ENCODE data around the gene TRIM65.

The TRIM65 gene, protein sequence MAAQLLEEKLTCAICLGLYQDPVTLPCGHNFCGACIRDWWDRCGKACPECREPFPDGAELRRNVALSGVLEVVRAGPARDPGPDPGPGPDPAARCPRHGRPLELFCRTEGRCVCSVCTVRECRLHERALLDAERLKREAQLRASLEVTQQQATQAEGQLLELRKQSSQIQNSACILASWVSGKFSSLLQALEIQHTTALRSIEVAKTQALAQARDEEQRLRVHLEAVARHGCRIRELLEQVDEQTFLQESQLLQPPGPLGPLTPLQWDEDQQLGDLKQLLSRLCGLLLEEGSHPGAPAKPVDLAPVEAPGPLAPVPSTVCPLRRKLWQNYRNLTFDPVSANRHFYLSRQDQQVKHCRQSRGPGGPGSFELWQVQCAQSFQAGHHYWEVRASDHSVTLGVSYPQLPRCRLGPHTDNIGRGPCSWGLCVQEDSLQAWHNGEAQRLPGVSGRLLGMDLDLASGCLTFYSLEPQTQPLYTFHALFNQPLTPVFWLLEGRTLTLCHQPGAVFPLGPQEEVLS

DNA sequence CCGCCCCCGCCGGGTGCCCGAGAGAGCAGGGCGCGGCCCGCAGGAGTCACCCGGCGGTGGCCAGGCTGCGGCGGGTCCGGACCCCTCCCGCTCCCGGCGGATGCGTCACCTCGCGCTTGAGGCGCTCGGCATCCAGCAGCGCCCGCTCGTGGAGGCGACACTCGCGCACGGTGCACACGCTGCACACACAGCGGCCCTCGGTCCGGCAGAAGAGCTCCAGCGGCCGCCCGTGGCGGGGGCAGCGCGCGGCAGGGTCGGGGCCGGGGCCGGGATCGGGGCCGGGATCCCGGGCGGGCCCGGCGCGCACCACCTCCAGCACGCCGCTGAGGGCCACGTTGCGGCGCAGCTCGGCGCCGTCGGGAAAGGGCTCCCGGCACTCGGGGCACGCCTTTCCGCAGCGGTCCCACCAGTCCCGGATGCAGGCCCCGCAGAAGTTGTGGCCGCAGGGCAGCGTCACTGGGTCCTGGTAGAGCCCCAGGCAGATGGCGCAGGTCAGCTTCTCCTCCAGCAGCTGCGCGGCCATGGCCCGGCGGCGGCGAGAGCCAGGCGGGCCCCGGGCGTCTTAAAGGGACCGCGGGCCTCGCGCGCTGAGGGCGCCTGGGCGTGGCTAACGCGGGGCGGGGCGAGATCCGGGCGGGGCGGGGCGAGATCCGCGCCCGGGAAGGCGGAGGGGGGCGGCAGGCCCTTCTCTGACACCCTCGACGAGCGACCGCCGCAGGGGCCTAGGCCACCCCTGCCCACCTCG lies at the start of gene TRIM65:
TSS of gene TRIM65 (minus strand) at position 537 of the 745 bp plus-strand sequence. CDS start at position 523, 14 bp downstream.
- peak within 1 kb of the TSS; percentile 99 for H3K9ac ChIP-seq (ENCODE audit: insufficient read length, low read depth)
- peak within 1 kb of the TSS; percentile 98 for H3K4me3 ChIP-seq (ENCODE audit: insufficient read length, low read depth)
- H3K9me3 ChIP-seq (ENCODE audit: insufficient read depth, low read length): no peaks in the 10 kb centered on the region
- H3K36me3 ChIP-seq (ENCODE audit: insufficient read depth, insufficient read length, low read length): peaks cover 79% of the 10 kb centered on the region
- TF ChIP-seq ZNF274 (IDR thresholded peaks at IDR 0.05; ENCODE audit: low read depth, low read length): no peak
- TF ChIP-seq YY1 (IDR thresholded peaks at IDR 0.05; ENCODE audit: insufficient read depth, insufficient read length): peak; percentile 20
- peak; percentile 40 for DNase-seq (ENCODE audit: low read depth, low spot score)
- H3K4me1 ChIP-seq (ENCODE audit: insufficient read depth, insufficient read length): peaks cover 37% of the 10 kb centered on the region
- H3K27me3 ChIP-seq (ENCODE audit: insufficient read depth, insufficient read length): no peaks in the 10 kb centered on the region

DNA sequence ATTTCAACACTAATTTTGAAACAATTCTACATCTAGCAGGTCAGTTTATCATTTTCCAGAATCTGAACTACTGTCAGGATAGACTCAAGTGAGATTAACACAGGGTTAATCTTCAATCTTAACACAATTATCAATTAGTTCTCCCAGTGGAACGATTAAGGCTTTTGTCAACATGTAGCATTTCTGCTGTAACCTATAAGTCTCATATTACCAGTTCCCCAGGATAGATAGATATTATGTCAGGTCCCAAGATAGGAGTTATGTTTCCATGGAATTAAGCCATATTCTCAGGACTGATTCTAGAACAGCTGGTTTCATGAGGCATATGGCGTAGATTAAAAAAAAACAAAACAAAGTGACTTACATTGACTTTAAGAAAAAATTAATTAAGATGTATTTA lies 48.5 kb upstream of the TRIM65 start:
- no peaks in the 10 kb centered on the region for H3K9me3 ChIP-seq (ENCODE audit: insufficient read depth, low read length)
- H3K4me1 ChIP-seq (ENCODE audit: insufficient read depth, insufficient read length): no peaks in the 10 kb centered on the region
- H3K4me3 ChIP-seq (ENCODE audit: insufficient read length, low read depth): no peak overlapping the region
- no peak overlapping the region for H3K9ac ChIP-seq (ENCODE audit: insufficient read length, low read depth)
- DNase-seq (ENCODE audit: low read depth, low spot score): no peak
- H3K27me3 ChIP-seq (ENCODE audit: insufficient read depth, insufficient read length): no peaks in the 10 kb centered on the region
- TF ChIP-seq SUZ12 (IDR thresholded peaks at IDR 0.05; ENCODE audit: extremely low read depth, insufficient read depth, insufficient read length) (no peak), ZNF274 (IDR thresholded peaks at IDR 0.05; ENCODE audit: low read depth, low read length) (no peak), YY1 (IDR thresholded peaks at IDR 0.05; ENCODE audit: insufficient read depth, insufficient read length) (no peak)
- peaks cover 61% of the 10 kb centered on the region for H3K36me3 ChIP-seq (ENCODE audit: insufficient read depth, insufficient read length, low read length)

DNA sequence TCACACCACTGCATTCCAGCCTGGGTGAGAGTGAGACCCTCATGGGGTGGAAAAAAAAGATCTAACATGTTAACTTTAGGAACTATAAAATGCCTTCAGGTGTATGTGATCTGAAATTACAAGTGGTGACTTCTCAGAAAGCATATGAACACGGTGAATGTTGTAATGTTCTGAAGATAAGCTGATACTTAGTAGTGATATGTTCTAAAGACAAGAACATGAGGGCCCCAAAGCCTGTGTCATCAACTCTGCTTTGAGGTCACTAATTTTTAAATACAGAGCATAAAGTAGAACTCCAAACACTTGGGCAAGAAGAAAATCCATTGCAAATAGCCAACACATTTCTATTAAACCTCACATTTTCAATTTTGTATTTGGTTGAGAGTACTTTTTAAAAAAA lies 46.7 kb upstream of the TRIM65 start:
- TF ChIP-seq YY1 (IDR thresholded peaks at IDR 0.05; ENCODE audit: insufficient read depth, insufficient read length) (no peak), ZNF274 (IDR thresholded peaks at IDR 0.05; ENCODE audit: low read depth, low read length) (no peak), SUZ12 (IDR thresholded peaks at IDR 0.05; ENCODE audit: extremely low read depth, insufficient read depth, insufficient read length) (no peak)
- Histone ChIP-seq H3K36me3 (ENCODE audit: insufficient read depth, insufficient read length, low read length) (peaks cover 47% of the 10 kb centered on the region), H3K27me3 (ENCODE audit: insufficient read depth, insufficient read length) (no peaks in the 10 kb centered on the region)

DNA sequence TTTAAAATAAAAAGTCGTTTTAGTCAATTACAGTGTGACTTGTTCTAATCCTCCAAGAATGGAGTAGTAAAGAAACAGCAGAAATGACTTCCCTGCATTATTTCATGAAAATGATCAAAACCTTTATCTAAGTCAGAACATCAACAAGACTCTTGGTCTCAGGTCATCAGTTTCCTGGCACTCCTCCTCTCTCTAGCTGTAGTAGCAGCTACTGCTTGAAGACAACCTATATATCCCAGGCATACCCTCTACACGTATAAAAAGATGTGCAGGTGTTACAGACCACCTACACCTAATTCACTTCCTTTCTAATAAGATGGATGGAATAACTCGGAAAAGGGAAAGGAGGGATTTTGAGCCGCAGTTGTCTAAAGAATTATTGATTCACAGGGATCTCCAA lies 45.7 kb upstream of the TRIM65 start:
- no peak overlapping the region for H3K9ac ChIP-seq (ENCODE audit: insufficient read length, low read depth)
- no peak for TF ChIP-seq ZNF274 (IDR thresholded peaks at IDR 0.05; ENCODE audit: low read depth, low read length)
- no peak for TF ChIP-seq YY1 (IDR thresholded peaks at IDR 0.05; ENCODE audit: insufficient read depth, insufficient read length)
- no peak for TF ChIP-seq SUZ12 (IDR thresholded peaks at IDR 0.05; ENCODE audit: extremely low read depth, insufficient read depth, insufficient read length)
- H3K27me3 ChIP-seq (ENCODE audit: insufficient read depth, insufficient read length): no peaks in the 10 kb centered on the region
- H3K4me3 ChIP-seq (ENCODE audit: insufficient read length, low read depth): no peak overlapping the region
- DNase-seq (ENCODE audit: low read depth, low spot score): no peak
- H3K9me3 ChIP-seq (ENCODE audit: insufficient read depth, low read length): no peaks in the 10 kb centered on the region
- peaks cover 44% of the 10 kb centered on the region for H3K36me3 ChIP-seq (ENCODE audit: insufficient read depth, insufficient read length, low read length)
- H3K4me1 ChIP-seq (ENCODE audit: insufficient read depth, insufficient read length): no peaks in the 10 kb centered on the region

More for the DNA sequence above, 46.7 kb upstream of the TRIM65 start:
- no peak overlapping the region for H3K9ac ChIP-seq (ENCODE audit: insufficient read length, low read depth)
- H3K4me3 ChIP-seq (ENCODE audit: insufficient read length, low read depth): no peak overlapping the region
- no peak for DNase-seq (ENCODE audit: low read depth, low spot score)
- no peaks in the 10 kb centered on the region for H3K4me1 ChIP-seq (ENCODE audit: insufficient read depth, insufficient read length)
- H3K9me3 ChIP-seq (ENCODE audit: insufficient read depth, low read length): no peaks in the 10 kb centered on the region

DNA sequence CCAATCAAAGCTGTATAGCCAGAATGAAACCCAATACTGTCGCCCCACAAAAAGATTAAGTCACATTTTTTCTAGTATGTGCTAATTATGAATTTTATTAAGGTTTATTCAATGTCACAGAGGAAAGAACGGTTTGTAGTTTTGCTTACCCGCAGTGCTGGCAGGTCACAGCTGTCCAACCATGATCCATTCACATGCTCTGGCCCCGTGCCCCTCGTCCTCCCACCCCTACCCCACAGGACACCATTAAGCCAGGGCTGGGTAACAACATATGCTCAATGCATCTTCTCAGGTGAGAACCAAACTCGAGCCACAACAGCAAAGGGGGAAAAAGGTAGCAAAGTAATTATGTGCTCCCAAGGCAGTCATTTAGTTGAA lies 44.7 kb upstream of the TRIM65 start:
- Histone ChIP-seq H3K36me3 (ENCODE audit: insufficient read depth, insufficient read length, low read length) (peaks cover 39% of the 10 kb centered on the region), H3K4me1 (ENCODE audit: insufficient read depth, insufficient read length) (no peaks in the 10 kb centered on the region), H3K27me3 (ENCODE audit: insufficient read depth, insufficient read length) (no peaks in the 10 kb centered on the region), H3K9ac (ENCODE audit: insufficient read length, low read depth) (no peak overlapping the region), H3K9me3 (ENCODE audit: insufficient read depth, low read length) (no peaks in the 10 kb centered on the region), H3K4me3 (ENCODE audit: insufficient read length, low read depth) (peak overlapping the region; percentile 21)
- TF ChIP-seq ZNF274 (IDR thresholded peaks at IDR 0.05; ENCODE audit: low read depth, low read length) (no peak), SUZ12 (IDR thresholded peaks at IDR 0.05; ENCODE audit: extremely low read depth, insufficient read depth, insufficient read length) (no peak)
- DNase-seq (ENCODE audit: low read depth, low spot score): no peak

DNA sequence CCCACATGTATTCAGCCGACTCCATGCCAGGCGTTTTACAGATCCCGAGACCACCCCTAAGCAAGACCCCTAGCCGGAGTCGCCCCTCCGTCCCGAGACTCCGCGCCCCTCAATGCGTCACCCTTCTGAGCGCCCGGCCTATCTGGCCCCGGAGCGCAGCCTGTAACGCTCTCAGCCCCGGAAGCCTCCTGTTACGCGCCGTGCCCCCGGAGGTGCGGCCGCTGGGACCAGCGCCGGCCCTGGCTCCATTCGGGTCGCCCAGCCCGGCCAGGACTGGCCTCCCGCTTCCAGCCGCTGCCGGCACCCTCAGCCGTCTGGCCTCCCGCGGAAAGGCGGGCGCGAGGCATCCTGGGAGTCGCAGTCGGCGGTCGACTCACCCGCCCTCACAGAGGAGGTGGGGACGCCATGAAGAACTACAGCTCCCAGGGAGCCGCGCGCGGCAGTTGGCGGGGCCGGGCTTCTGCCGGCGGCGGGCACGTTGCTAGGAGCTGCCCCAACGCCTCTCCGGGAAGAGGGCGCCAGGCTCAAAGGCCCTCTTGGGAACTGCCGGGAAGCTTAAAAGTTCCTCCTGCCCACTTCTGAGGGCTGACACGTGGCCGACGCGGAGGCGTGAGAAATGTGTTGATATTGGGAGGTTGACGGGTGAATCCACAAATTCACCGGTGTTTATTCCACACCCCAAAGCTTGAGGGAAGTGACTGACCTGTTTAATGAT lies 44.1 kb upstream of the TRIM65 start, which contains the start of gene FBF1:
TSS of gene FBF1 (minus strand) at position 316 of the 715 bp plus-strand sequence. CDS start 2,893 bp downstream, outside the sequence.
- peaks cover 37% of the 10 kb centered on the region for H3K36me3 ChIP-seq (ENCODE audit: insufficient read depth, insufficient read length, low read length)
- H3K27me3 ChIP-seq (ENCODE audit: insufficient read depth, insufficient read length): no peaks in the 10 kb centered on the region
- no peaks in the 10 kb centered on the region for H3K9me3 ChIP-seq (ENCODE audit: insufficient read depth, low read length)
- H3K4me1 ChIP-seq (ENCODE audit: insufficient read depth, insufficient read length): no peaks in the 10 kb centered on the region
- peak within 1 kb of the TSS; percentile 90 for H3K4me3 ChIP-seq (ENCODE audit: insufficient read length, low read depth)
- H3K9ac ChIP-seq (ENCODE audit: insufficient read length, low read depth): peak within 1 kb of the TSS; percentile 96
- peak; percentile 85 for DNase-seq (ENCODE audit: low read depth, low spot score)
- TF ChIP-seq YY1 (IDR thresholded peaks at IDR 0.05; ENCODE audit: insufficient read depth, insufficient read length) (peak; percentile 20), SUZ12 (IDR thresholded peaks at IDR 0.05; ENCODE audit: extremely low read depth, insufficient read depth, insufficient read length) (no peak), ZNF274 (IDR thresholded peaks at IDR 0.05; ENCODE audit: low read depth, low read length) (no peak)
